K562 (cell line): ENCODE results near the gene TSEN34. TPM values are rescaled to one million over a fixed set of nuclear protein-coding genes. Genes with fewer than 3 reads are reported as not detected.

ENCODE experiments used
- ARHGAP35 ChIP-seq: fragments of 450-650 bp; IDR thresholded peaks from 2 replicates; pipeline ENCODE4 v1.6.1; 2018; ENCODE audit not compliant: partially characterized antibody
- E2F3 ChIP-seq: fragments of 250-450 bp; sonication (Bioruptor Pico); IDR thresholded peaks from 2 replicates; pipeline ENCODE4 v1.4.0; 2020; ENCODE audit warnings: mild to moderate bottlenecking
- KAT8 ChIP-seq: fragments of 450-650 bp; IDR thresholded peaks from 2 replicates; pipeline ENCODE4 v1.6.1; 2016; ENCODE audit warnings: low read depth, mild to moderate bottlenecking
- KLF1 ChIP-seq: fragments of 450-650 bp; IDR thresholded peaks from 2 replicates; pipeline ENCODE4 v1.6.1; 2016; ENCODE audit warnings: missing genetic modification characterization, missing compliant biosample characterization
- LARP7 ChIP-seq: fragments of 450-650 bp; IDR thresholded peaks from 2 replicates; pipeline ENCODE4 v1.6.1; 2016
- POLR2H ChIP-seq: IDR thresholded peaks from 2 replicates; pipeline ENCODE4 v1.6.1; 2016; ENCODE audit warnings: missing genetic modification characterization, low read depth, mild to moderate bottlenecking, control low read depth, missing compliant biosample characterization, moderate library complexity
- ZNF584 ChIP-seq: fragments of 200-800 bp; sonication (Bioruptor generic); IDR thresholded peaks from 2 replicates; pipeline ENCODE4 v1.6.1; 2016; ENCODE audit warnings: low read depth, mild to moderate bottlenecking, missing genetic modification characterization, missing compliant biosample characterization
- polyA plus RNA-seq, 8 experiments: library from polyadenylated mRNA; depleted of rRNA in 4 of 8; stranded (reverse) in 5 of 8; unstranded in 3 of 8; fragments of >200 nt; fragmentation: Nextera tagmentation in 2 of 8; fragmentation: Illumina TruSeq in 1 of 8; extraction: Ambion mirVana in 2 of 8; extraction: Trizol in 1 of 8; gene quantifications; 2 replicates each; pipeline versions ENCODE4 v1.2.1 to v1.2.3, GENCODE V29; 2011 to 2014; ENCODE audit warnings: inconsistent platforms in 1 of 8, missing spikeins in 1 of 8
- total RNA-seq, 7 experiments: library from RNA; depleted of rRNA in 6 of 7; stranded (reverse); fragments of >200 nt in 6 of 7; fragmentation: Illumina TruSeq in 2 of 7; extraction: Trizol in 2 of 7; gene quantifications; 2 replicates each; pipeline versions ENCODE4 v1.2.1 to v1.2.3, GENCODE V29; 2011 to 2021; ENCODE audit warnings: low replicate concordance in 1 of 7
- TF ChIP-seq, protein P1 (sequence below): fragments of 250-450 bp; sonication (Bioruptor Pico); IDR thresholded peaks from 2 replicates; pipeline ENCODE4 v1.4.0; 2020; ENCODE audit warnings: borderline replicate concordance
- TF ChIP-seq, protein P2 (sequence below), 2 experiments: fragments of 450-650 bp in 1 of 2; sonication (generic) in 1 of 2; formaldehyde crosslinking; conservative IDR thresholded peaks; 2 replicates each; pipeline versions ENCODE4 v1.4.0 to v1.8.1; 2020 to 2022; ENCODE audit warnings: mild to moderate bottlenecking in 1 of 2, missing genetic modification reagents in 1 of 2
- TF ChIP-seq, protein P3 (sequence below): sonication (generic); formaldehyde crosslinking; IDR thresholded peaks from 2 replicates; pipeline ENCODE4 v1.8.1; 2023; ENCODE audit warnings: mild to moderate bottlenecking, missing genetic modification reagents
- TF ChIP-seq, protein P4 (sequence below): sonication (generic); formaldehyde crosslinking; IDR thresholded peaks from 2 replicates; pipeline ENCODE4 v1.8.0; 2022; ENCODE audit warnings: mild to moderate bottlenecking, missing genetic modification reagents
- TF ChIP-seq, protein P5 (sequence below): fragments of 450-650 bp; IDR thresholded peaks from 2 replicates; pipeline ENCODE4 v1.6.1; 2017; ENCODE audit warnings: antibody characterized with exemption, mild to moderate bottlenecking
- TF ChIP-seq, protein P6 (sequence below): sonication (generic); formaldehyde crosslinking; IDR thresholded peaks from 2 replicates; pipeline ENCODE4 v1.8.1; 2023; ENCODE audit warnings: mild to moderate bottlenecking, missing genetic modification reagents

The TSEN34 gene
- total and polyA plus RNA-seq, 9 of the 15 experiments (the other 6 are each of a cell fraction or from before 2014, with no cell fraction given), result 3.1 to 57.6 (median 29.5) TPM

DNA sequence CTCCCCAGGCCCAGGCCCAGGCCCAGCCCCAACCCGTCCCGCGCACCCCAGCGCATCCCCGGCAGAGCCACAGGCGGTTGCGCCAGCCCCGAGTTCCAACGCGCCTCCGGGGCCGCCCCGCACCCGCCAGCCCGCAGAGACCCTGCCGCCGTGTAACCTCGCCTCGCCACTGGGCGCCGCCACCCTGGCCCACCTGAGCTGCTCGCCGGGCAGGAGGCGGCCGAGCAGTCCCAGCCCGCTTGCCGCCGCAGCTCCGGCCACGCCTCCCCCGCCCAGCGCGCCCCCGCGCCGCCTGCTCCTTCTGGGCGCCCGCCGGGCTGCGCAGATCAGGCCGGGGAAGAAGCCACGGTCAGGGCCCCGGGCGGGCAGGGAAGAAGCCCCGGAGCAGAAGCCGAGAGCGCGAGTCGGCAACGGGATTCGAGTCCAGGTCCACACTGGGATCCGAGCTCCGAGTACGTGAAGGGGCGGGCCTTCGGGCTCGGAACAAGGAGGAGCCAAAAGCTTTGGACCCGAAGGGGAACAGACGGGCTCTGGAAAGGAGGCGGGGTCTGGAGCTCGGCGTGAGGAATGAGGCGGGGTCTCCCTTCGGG, 1.9 kb upstream of the TSEN34 start, which contains the start of gene MBOAT7 (continued):
- TF ChIP-seq, protein P1, sequence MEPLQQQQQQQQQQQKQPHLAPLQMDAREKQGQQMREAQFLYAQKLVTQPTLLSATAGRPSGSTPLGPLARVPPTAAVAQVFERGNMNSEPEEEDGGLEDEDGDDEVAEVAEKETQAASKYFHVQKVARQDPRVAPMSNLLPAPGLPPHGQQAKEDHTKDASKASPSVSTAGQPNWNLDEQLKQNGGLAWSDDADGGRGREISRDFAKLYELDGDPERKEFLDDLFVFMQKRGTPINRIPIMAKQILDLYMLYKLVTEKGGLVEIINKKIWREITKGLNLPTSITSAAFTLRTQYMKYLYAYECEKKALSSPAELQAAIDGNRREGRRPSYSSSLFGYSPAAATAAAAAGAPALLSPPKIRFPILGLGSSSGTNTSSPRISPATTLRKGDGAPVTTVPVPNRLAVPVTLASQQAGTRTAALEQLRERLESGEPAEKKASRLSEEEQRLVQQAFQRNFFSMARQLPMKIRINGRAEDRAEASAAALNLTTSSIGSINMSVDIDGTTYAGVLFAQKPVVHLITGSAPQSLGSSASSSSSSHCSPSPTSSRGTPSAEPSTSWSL (CRISPR knock-in tag), result no peak
- no peak for TF ChIP-seq POLR2H (tag)
- TF ChIP-seq E2F3 (CRISPR knock-in tag), result no peak
- TF ChIP-seq LARP7, result no peak
- no peak for TF ChIP-seq ZNF584 (CRISPR knock-in tag)
- no peak for TF ChIP-seq KAT8
- TF ChIP-seq, protein P2, sequence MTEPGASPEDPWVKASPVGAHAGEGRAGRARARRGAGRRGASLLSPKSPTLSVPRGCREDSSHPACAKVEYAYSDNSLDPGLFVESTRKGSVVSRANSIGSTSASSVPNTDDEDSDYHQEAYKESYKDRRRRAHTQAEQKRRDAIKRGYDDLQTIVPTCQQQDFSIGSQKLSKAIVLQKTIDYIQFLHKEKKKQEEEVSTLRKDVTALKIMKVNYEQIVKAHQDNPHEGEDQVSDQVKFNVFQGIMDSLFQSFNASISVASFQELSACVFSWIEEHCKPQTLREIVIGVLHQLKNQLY (CRISPR knock-in tag; conservative IDR thresholded peaks at IDR 0.05), result no peak
- TF ChIP-seq ARHGAP35, result no peak
- TF ChIP-seq, protein P3, sequence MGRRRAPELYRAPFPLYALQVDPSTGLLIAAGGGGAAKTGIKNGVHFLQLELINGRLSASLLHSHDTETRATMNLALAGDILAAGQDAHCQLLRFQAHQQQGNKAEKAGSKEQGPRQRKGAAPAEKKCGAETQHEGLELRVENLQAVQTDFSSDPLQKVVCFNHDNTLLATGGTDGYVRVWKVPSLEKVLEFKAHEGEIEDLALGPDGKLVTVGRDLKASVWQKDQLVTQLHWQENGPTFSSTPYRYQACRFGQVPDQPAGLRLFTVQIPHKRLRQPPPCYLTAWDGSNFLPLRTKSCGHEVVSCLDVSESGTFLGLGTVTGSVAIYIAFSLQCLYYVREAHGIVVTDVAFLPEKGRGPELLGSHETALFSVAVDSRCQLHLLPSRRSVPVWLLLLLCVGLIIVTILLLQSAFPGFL (CRISPR knock-in tag), result no peak
- TF ChIP-seq KLF1 (tag), result no peak
- TF ChIP-seq, protein P4, sequence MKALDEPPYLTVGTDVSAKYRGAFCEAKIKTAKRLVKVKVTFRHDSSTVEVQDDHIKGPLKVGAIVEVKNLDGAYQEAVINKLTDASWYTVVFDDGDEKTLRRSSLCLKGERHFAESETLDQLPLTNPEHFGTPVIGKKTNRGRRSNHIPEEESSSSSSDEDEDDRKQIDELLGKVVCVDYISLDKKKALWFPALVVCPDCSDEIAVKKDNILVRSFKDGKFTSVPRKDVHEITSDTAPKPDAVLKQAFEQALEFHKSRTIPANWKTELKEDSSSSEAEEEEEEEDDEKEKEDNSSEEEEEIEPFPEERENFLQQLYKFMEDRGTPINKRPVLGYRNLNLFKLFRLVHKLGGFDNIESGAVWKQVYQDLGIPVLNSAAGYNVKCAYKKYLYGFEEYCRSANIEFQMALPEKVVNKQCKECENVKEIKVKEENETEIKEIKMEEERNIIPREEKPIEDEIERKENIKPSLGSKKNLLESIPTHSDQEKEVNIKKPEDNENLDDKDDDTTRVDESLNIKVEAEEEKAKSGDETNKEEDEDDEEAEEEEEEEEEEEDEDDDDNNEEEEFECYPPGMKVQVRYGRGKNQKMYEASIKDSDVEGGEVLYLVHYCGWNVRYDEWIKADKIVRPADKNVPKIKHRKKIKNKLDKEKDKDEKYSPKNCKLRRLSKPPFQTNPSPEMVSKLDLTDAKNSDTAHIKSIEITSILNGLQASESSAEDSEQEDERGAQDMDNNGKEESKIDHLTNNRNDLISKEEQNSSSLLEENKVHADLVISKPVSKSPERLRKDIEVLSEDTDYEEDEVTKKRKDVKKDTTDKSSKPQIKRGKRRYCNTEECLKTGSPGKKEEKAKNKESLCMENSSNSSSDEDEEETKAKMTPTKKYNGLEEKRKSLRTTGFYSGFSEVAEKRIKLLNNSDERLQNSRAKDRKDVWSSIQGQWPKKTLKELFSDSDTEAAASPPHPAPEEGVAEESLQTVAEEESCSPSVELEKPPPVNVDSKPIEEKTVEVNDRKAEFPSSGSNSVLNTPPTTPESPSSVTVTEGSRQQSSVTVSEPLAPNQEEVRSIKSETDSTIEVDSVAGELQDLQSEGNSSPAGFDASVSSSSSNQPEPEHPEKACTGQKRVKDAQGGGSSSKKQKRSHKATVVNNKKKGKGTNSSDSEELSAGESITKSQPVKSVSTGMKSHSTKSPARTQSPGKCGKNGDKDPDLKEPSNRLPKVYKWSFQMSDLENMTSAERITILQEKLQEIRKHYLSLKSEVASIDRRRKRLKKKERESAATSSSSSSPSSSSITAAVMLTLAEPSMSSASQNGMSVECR (CRISPR knock-in tag), result peak; percentile 79
- TF ChIP-seq, protein P5, sequence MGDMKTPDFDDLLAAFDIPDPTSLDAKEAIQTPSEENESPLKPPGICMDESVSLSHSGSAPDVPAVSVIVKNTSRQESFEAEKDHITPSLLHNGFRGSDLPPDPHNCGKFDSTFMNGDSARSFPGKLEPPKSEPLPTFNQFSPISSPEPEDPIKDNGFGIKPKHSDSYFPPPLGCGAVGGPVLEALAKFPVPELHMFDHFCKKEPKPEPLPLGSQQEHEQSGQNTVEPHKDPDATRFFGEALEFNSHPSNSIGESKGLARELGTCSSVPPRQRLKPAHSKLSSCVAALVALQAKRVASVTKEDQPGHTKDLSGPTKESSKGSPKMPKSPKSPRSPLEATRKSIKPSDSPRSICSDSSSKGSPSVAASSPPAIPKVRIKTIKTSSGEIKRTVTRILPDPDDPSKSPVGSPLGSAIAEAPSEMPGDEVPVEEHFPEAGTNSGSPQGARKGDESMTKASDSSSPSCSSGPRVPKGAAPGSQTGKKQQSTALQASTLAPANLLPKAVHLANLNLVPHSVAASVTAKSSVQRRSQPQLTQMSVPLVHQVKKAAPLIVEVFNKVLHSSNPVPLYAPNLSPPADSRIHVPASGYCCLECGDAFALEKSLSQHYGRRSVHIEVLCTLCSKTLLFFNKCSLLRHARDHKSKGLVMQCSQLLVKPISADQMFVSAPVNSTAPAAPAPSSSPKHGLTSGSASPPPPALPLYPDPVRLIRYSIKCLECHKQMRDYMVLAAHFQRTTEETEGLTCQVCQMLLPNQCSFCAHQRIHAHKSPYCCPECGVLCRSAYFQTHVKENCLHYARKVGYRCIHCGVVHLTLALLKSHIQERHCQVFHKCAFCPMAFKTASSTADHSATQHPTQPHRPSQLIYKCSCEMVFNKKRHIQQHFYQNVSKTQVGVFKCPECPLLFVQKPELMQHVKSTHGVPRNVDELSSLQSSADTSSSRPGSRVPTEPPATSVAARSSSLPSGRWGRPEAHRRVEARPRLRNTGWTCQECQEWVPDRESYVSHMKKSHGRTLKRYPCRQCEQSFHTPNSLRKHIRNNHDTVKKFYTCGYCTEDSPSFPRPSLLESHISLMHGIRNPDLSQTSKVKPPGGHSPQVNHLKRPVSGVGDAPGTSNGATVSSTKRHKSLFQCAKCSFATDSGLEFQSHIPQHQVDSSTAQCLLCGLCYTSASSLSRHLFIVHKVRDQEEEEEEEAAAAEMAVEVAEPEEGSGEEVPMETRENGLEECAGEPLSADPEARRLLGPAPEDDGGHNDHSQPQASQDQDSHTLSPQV, result no peak
- TF ChIP-seq, protein P6, sequence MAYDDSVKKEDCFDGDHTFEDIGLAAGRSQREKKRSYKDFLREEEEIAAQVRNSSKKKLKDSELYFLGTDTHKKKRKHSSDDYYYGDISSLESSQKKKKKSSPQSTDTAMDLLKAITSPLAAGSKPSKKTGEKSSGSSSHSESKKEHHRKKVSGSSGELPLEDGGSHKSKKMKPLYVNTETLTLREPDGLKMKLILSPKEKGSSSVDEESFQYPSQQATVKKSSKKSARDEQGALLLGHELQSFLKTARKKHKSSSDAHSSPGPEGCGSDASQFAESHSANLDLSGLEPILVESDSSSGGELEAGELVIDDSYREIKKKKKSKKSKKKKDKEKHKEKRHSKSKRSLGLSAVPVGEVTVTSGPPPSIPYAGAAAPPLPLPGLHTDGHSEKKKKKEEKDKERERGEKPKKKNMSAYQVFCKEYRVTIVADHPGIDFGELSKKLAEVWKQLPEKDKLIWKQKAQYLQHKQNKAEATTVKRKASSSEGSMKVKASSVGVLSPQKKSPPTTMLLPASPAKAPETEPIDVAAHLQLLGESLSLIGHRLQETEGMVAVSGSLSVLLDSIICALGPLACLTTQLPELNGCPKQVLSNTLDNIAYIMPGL (CRISPR knock-in tag), result 0 out of 2 replicates have a peak, but pooled peaks have one; percentile 59
